Astrocyte (in vitro differentiated cells and primary cell): Measurements from ENCODE around the gene ANOS1. TPM values are rescaled to one million over a fixed set of nuclear protein-coding genes. Genes with fewer than 3 reads are reported as not detected.

Experiments used
- DNase-seq: peaks from one replicate; pipeline ENCODE4 v3.0.0-alpha.2; 2010; ENCODE audit warnings: low read depth
- FAIRE-seq: peaks from 2 replicates; lab custom pipeline; 2011; peaks lifted over from hg19 to GRCh38; lab: Jason Lieb, UNC
- H2AFZ ChIP-seq: 2 replicates; pipeline ENCODE4 v1.6.0; 2012; ENCODE audit warnings: low read depth, low read length, inconsistent platforms
- H3K27ac ChIP-seq: 2 replicates; pipeline ENCODE4 v1.5.1; 2011; ENCODE audit warnings: low read depth, low read length, inconsistent platforms
- H3K27me3 ChIP-seq: 2 replicates; pipeline ENCODE4 v1.6.0; 2011; ENCODE audit warnings: low read length, inconsistent platforms; ENCODE audit not compliant: insufficient read depth
- H3K36me3 ChIP-seq: 2 replicates; pipeline ENCODE4 v1.5.1; 2011; ENCODE audit warnings: low read length, inconsistent platforms; ENCODE audit not compliant: insufficient read depth
- H3K4me1 ChIP-seq: 2 replicates; pipeline ENCODE4 v1.5.1; 2011; ENCODE audit warnings: low read length, inconsistent platforms; ENCODE audit not compliant: insufficient read depth
- H3K4me2 ChIP-seq: 2 replicates; pipeline ENCODE4 v1.6.0; 2012; ENCODE audit warnings: low read length, inconsistent platforms
- H3K4me3 ChIP-seq: 2 replicates; pipeline ENCODE4 v1.5.1; 2011; ENCODE audit warnings: low read depth, mild to moderate bottlenecking, low read length, inconsistent platforms; ENCODE audit not compliant: insufficient read depth
- H3K79me2 ChIP-seq: 2 replicates; pipeline ENCODE4 v1.6.0; 2012; ENCODE audit warnings: mild to moderate bottlenecking, low read length, inconsistent platforms; ENCODE audit not compliant: insufficient read depth
- H3K9ac ChIP-seq: 2 replicates; pipeline ENCODE4 v1.6.0; 2012; ENCODE audit warnings: mild to moderate bottlenecking, low read length, inconsistent platforms
- H3K9me3 ChIP-seq: 2 replicates; pipeline ENCODE4 v1.5.1; 2012; ENCODE audit warnings: low read depth, mild to moderate bottlenecking, low read length, inconsistent platforms; ENCODE audit not compliant: insufficient read depth
- H4K20me1 ChIP-seq: 2 replicates; pipeline ENCODE4 v1.6.0; 2012; ENCODE audit warnings: low read length, inconsistent platforms; ENCODE audit not compliant: insufficient read depth
- H3K27ac Mint-ChIP-seq: one replicate; pipeline ENCODE4 v1.8.0; 2021; ENCODE audit warnings: mild to moderate bottlenecking, mixed read lengths; ENCODE audit not compliant: unreplicated experiment
- H3K27me3 Mint-ChIP-seq: one replicate; pipeline ENCODE4 v1.8.0; 2021; ENCODE audit warnings: low read depth, mixed read lengths; ENCODE audit not compliant: unreplicated experiment
- H3K36me3 Mint-ChIP-seq: one replicate; pipeline ENCODE4 v1.8.0; 2021; ENCODE audit warnings: low read depth, mixed read lengths; ENCODE audit not compliant: unreplicated experiment
- H3K4me1 Mint-ChIP-seq: one replicate; pipeline ENCODE4 v1.8.0; 2021; ENCODE audit warnings: low read depth, mixed read lengths; ENCODE audit not compliant: unreplicated experiment
- H3K4me3 Mint-ChIP-seq: one replicate; pipeline ENCODE4 v1.8.0; 2021; ENCODE audit warnings: mild to moderate bottlenecking, moderate library complexity, mixed read lengths; ENCODE audit not compliant: unreplicated experiment
- H3K9me3 Mint-ChIP-seq: one replicate; pipeline ENCODE4 v1.8.0; 2021; ENCODE audit warnings: mild to moderate bottlenecking, mixed read lengths; ENCODE audit not compliant: unreplicated experiment
- EZH2 ChIP-seq: IDR thresholded peaks from 2 replicates; pipeline ENCODE4 v1.6.1; 2012; ENCODE audit warnings: mild to moderate bottlenecking, low read length, inconsistent platforms; ENCODE audit not compliant: insufficient read depth
- total RNA-seq: library from RNA; stranded (reverse); gene quantifications from 2 replicates; pipeline ENCODE4 v1.2.1, GENCODE V29; 2021
- TF ChIP-seq, protein P1 (sequence below): IDR thresholded peaks from 2 replicates; pipeline ENCODE4 v1.5.1; 2011; ENCODE audit warnings: low read depth, mild to moderate bottlenecking, inconsistent platforms, low read length, moderate library complexity; ENCODE audit not compliant: insufficient read depth

The ANOS1 gene
- total RNA-seq, 1 donor from 2014 or later, result 10.0 TPM

DNA sequence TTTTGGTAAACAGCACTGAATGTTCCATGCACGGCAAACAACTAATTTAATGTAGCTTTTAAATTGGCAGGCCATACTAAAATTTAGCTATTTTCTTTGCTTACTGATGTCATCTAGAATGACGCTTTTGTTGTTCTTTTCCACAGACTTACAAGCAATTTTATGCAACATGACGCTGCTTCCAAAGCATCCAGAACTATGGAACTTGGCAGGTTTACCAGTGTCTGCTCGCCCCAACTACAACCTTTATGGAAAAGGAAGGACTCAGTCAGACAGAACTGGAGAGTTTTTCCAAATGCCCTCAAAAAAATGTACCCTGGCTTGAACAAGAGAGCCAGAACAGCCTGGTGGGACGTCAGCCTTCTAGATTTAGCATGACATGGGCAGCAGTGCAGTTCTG is 58.7 kb downstream of the ANOS1 start:
- H3K4me3 Mint-ChIP-seq, result no peak overlapping the region
- Histone ChIP-seq H2AFZ (no peak overlapping the region), H3K27me3 (no peaks in the 10 kb centered on the region), H3K4me2 (no peak overlapping the region), H3K9ac (no peak overlapping the region), H4K20me1 (no peaks in the 10 kb centered on the region), H3K27ac (no peak overlapping the region), H3K9me3 (no peaks in the 10 kb centered on the region), H3K4me3 (no peak overlapping the region), H3K79me2 (no peaks in the 10 kb centered on the region), H3K4me1 (no peaks in the 10 kb centered on the region), H3K36me3 (no peaks in the 10 kb centered on the region)
- peak; percentile 55 for DNase-seq
- no peaks in the 10 kb centered on the region for H3K9me3 Mint-ChIP-seq
- TF ChIP-seq EZH2, result no peak
- no peak overlapping the region for H3K27ac Mint-ChIP-seq
- no peaks in the 10 kb centered on the region for H3K36me3 Mint-ChIP-seq
- H3K4me1 Mint-ChIP-seq, result no peaks in the 10 kb centered on the region
- FAIRE-seq, result no peak
- H3K27me3 Mint-ChIP-seq, result no peaks in the 10 kb centered on the region

DNA sequence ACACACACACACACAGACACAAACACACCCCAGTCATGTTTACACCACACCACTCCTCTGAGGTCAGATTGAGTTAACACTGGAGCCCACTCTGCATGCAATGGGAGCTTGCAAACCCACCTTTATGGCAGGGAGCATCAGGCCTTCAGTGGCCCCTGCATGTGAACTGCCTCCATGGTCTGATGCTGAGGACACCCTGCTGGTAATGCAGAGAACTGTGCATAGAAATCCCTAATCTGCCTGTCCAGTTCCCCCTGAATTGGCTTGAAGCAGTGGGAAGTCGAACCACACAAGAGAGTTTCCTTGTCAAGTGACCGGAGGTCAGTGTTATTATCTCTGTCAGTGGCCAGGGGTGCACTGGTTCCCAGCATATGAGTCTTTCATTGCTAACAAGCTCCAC is 59.8 kb downstream of the ANOS1 start:
- no peak overlapping the region for H3K4me3 Mint-ChIP-seq
- no peaks in the 10 kb centered on the region for H3K27me3 Mint-ChIP-seq
- FAIRE-seq (peak; percentile 39), DNase-seq (no peak)
- Histone ChIP-seq H3K9ac (no peak overlapping the region), H2AFZ (no peak overlapping the region), H3K27ac (no peak overlapping the region), H3K4me1 (no peaks in the 10 kb centered on the region), H3K27me3 (no peaks in the 10 kb centered on the region), H4K20me1 (no peaks in the 10 kb centered on the region), H3K36me3 (no peaks in the 10 kb centered on the region), H3K4me3 (no peak overlapping the region), H3K79me2 (no peaks in the 10 kb centered on the region), H3K4me2 (no peak overlapping the region), H3K9me3 (no peaks in the 10 kb centered on the region)
- no peak overlapping the region for H3K27ac Mint-ChIP-seq
- no peak for TF ChIP-seq EZH2
- TF ChIP-seq, protein P1, sequence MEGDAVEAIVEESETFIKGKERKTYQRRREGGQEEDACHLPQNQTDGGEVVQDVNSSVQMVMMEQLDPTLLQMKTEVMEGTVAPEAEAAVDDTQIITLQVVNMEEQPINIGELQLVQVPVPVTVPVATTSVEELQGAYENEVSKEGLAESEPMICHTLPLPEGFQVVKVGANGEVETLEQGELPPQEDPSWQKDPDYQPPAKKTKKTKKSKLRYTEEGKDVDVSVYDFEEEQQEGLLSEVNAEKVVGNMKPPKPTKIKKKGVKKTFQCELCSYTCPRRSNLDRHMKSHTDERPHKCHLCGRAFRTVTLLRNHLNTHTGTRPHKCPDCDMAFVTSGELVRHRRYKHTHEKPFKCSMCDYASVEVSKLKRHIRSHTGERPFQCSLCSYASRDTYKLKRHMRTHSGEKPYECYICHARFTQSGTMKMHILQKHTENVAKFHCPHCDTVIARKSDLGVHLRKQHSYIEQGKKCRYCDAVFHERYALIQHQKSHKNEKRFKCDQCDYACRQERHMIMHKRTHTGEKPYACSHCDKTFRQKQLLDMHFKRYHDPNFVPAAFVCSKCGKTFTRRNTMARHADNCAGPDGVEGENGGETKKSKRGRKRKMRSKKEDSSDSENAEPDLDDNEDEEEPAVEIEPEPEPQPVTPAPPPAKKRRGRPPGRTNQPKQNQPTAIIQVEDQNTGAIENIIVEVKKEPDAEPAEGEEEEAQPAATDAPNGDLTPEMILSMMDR, result no peak
- no peaks in the 10 kb centered on the region for H3K36me3 Mint-ChIP-seq
- H3K9me3 Mint-ChIP-seq, result no peaks in the 10 kb centered on the region
- no peaks in the 10 kb centered on the region for H3K4me1 Mint-ChIP-seq

DNA sequence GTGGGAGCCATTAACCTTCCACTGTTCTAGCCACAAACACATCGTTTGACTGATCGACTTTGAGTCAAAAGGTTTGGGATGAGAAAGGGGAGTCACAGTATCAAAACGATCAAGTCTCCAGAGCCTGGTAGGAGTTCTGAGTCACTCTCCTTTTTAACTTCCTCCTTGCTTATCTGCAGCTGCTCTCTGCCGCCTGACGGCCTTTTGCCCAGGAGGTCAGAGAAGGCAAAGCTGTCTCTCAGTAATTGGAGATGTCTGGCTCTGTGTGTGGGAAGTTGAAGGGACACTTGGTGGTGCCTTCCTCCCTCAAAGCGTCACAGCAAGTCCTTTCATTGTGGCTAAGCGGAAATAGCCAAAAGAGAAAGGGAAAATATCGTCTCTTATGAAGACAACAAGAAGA is 63.1 kb downstream of the ANOS1 start:
- Histone ChIP-seq H3K9me3 (no peaks in the 10 kb centered on the region), H4K20me1 (no peaks in the 10 kb centered on the region), H3K27me3 (no peaks in the 10 kb centered on the region), H3K27ac (no peak overlapping the region), H3K4me3 (no peak overlapping the region), H3K79me2 (no peaks in the 10 kb centered on the region), H3K36me3 (no peaks in the 10 kb centered on the region), H3K9ac (no peak overlapping the region), H3K4me2 (no peak overlapping the region), H2AFZ (no peak overlapping the region), H3K4me1 (no peaks in the 10 kb centered on the region)
- H3K36me3 Mint-ChIP-seq, result no peaks in the 10 kb centered on the region
- FAIRE-seq (no peak), DNase-seq (no peak)
- peak overlapping the region; percentile 66 for H3K27ac Mint-ChIP-seq
- H3K4me1 Mint-ChIP-seq, result no peaks in the 10 kb centered on the region
- H3K27me3 Mint-ChIP-seq, result no peaks in the 10 kb centered on the region
- TF ChIP-seq, protein P1, result no peak
- no peak for TF ChIP-seq EZH2
- no peak overlapping the region for H3K4me3 Mint-ChIP-seq
- no peaks in the 10 kb centered on the region for H3K9me3 Mint-ChIP-seq
